Natural killer cell (primary cell): ENCODE data around the gene MTMR10. TPM values are rescaled to one million over a fixed set of nuclear protein-coding genes. Genes with fewer than 3 reads are reported as not detected.

Source experiments
- ATAC-seq, 3 donors: fragments of 150-1000 bp in 2 of 3; fragments of 200-7000 bp in 1 of 3; cut with Tn5 transposase; 1 replicate in 1 of 3; 2 replicates in 2 of 3; pipeline ENCODE4 v1.10.0; 2021; ENCODE audit warnings: mild to moderate bottlenecking in 2 of 3, moderate library complexity in 2 of 3
- DNase-seq, 2 donors: peaks; one replicate each; pipeline versions ENCODE4 v3.0.0 to v3.0.0-alpha.2; 2013 to 2021; ENCODE audit warnings: mixed read lengths in 1 of 2
- H3K27ac ChIP-seq: one replicate; pipeline ENCODE4 v1.5.1; 2013; ENCODE audit warnings: mild to moderate bottlenecking, low read length
- H3K27me3 ChIP-seq: one replicate; pipeline ENCODE4 v1.6.1; 2013; ENCODE audit warnings: low read length; ENCODE audit not compliant: control insufficient read depth, insufficient read depth
- H3K36me3 ChIP-seq: one replicate; pipeline ENCODE4 v1.6.1; 2013; ENCODE audit warnings: low read length; ENCODE audit not compliant: control insufficient read depth, insufficient read depth
- H3K4me1 ChIP-seq: one replicate; pipeline ENCODE4 v1.6.1; 2013; ENCODE audit warnings: low read length; ENCODE audit not compliant: control insufficient read depth, insufficient read depth
- H3K4me3 ChIP-seq: one replicate; pipeline ENCODE4 v1.5.1; 2013; ENCODE audit warnings: low read length
- H3K9me3 ChIP-seq: one replicate; pipeline ENCODE4 v1.6.1; 2013; ENCODE audit warnings: low read length; ENCODE audit not compliant: control insufficient read depth, insufficient read depth
- H3K27ac Mint-ChIP-seq, 2 donors: one replicate each; pipeline ENCODE4 v1.8.0; 2022; ENCODE audit warnings: mild to moderate bottlenecking in 2 of 2, mixed read lengths in 2 of 2, moderate library complexity in 1 of 2
- H3K27me3 Mint-ChIP-seq, 2 donors: one replicate each; pipeline ENCODE4 v1.8.0; 2022; ENCODE audit warnings: low read depth in 2 of 2, mixed read lengths in 2 of 2
- H3K36me3 Mint-ChIP-seq: one replicate; pipeline ENCODE4 v1.8.0; 2022; ENCODE audit warnings: mixed read lengths
- H3K4me1 Mint-ChIP-seq, 2 donors: one replicate each; pipeline ENCODE4 v1.8.0; 2022; ENCODE audit warnings: mixed read lengths in 2 of 2
- H3K4me3 Mint-ChIP-seq: one replicate; pipeline ENCODE4 v1.8.0; 2022; ENCODE audit warnings: mild to moderate bottlenecking, moderate library complexity, mixed read lengths
- H3K9me3 Mint-ChIP-seq, 2 donors: one replicate each; pipeline ENCODE4 v1.8.0; 2022; ENCODE audit warnings: mixed read lengths in 2 of 2
- CTCF ChIP-seq: fragments of 200-600 bp; IDR thresholded peaks from one replicate; pipeline ENCODE4 v1.8.0; 2022; ENCODE audit warnings: antibody characterized with exemption
- WGBS: methylation state at CpG from one replicate; pipeline ENCODE4 v1.1.7; 2013; ENCODE audit warnings: missing lambda C conversion rate; ENCODE audit not compliant: insufficient coverage; 5-methylcytosine and 5-hydroxymethylcytosine counted together
- intact Hi-C: fragments of 100-400 bp; cut with micrococcal nuclease; formaldehyde crosslinking; loops from one replicate; pipeline ENCODE4 v1.14.2; 2022
- total RNA-seq, 4 donors: library from RNA; stranded (reverse); fragments of 120-200 nt in 1 of 4; gene quantifications; one replicate each; pipeline versions ENCODE4 v1.2.3 to v1.2.4, GENCODE V29; 2013 to 2022

The MTMR10 gene
- total RNA-seq, 3 donors from 2014 or later (not counting 1 experiment from before 2014, with no cell fraction given), result 46.3 to 64.5 (median 54.2) TPM

GRCh38 chr15:30979457-30979856 is 12.0 kb downstream of the MTMR10 start:
- Histone ChIP-seq H3K27ac (no peak overlapping the region), H3K36me3 (peaks cover 31% of the 10 kb centered on the region), H3K27me3 (no peaks in the 10 kb centered on the region), H3K4me1 (peaks cover 11% of the 10 kb centered on the region), H3K9me3 (no peaks in the 10 kb centered on the region), H3K4me3 (no peak overlapping the region)
- Mint-ChIP-seq H3K9me3 (no peaks in the 10 kb centered on the region), H3K27ac (peak overlapping the region; percentile 29 to 49), H3K36me3 (no peaks in the 10 kb centered on the region), H3K4me3 (peak overlapping the region; percentile 19), H3K4me1 (peaks cover 59 to 67% of the 10 kb centered on the region in 2 donors), H3K27me3 (no peaks in the 10 kb centered on the region)
- TF ChIP-seq CTCF, result no peak
- ATAC-seq (peak in 1 of 3 donors; percentile 52), DNase-seq (no peak)
- intact Hi-C loops, result no loop called here
- WGBS, result 72% methylated on average over 5 of the region's 5 CpGs

GRCh38 chr15:30978328-30978727 is 13.1 kb downstream of the MTMR10 start:
- Mint-ChIP-seq H3K27me3 (no peaks in the 10 kb centered on the region), H3K4me3 (no peak overlapping the region), H3K36me3 (no peaks in the 10 kb centered on the region), H3K9me3 (no peaks in the 10 kb centered on the region), H3K27ac (peak overlapping the region in 1 of 2 donors; percentile 79), H3K4me1 (peaks cover 52 to 56% of the 10 kb centered on the region in 2 donors)
- Histone ChIP-seq H3K27ac (no peak overlapping the region), H3K27me3 (no peaks in the 10 kb centered on the region), H3K4me1 (peaks cover 11% of the 10 kb centered on the region), H3K9me3 (no peaks in the 10 kb centered on the region), H3K36me3 (peaks cover 38% of the 10 kb centered on the region), H3K4me3 (no peak overlapping the region)
- TF ChIP-seq CTCF, result no peak
- intact Hi-C loops, result no loop called here
- no peak for ATAC-seq
- no peak for DNase-seq

- H3K9me3 ChIP-seq, result no peaks in the 10 kb centered on the region
- Mint-ChIP-seq H3K4me1 (peaks cover 30 to 39% of the 10 kb centered on the region in 2 donors), H3K27ac (no peak overlapping the region), H3K4me3 (no peak overlapping the region), H3K9me3 (no peaks in the 10 kb centered on the region), H3K27me3 (no peaks in the 10 kb centered on the region), H3K36me3 (no peaks in the 10 kb centered on the region)
- no peak for TF ChIP-seq CTCF
- intact Hi-C loops, result no loop called here
- no peak for DNase-seq
- no peak overlapping the region for H3K27ac ChIP-seq
- no peak overlapping the region for H3K4me3 ChIP-seq
- 88% methylated on average over 2 of the region's 5 CpGs for whole genome bisulfite sequencing
- peaks cover 43% of the 10 kb centered on the region for H3K36me3 ChIP-seq
- peaks cover 1% of the 10 kb centered on the region for H3K4me1 ChIP-seq
- ATAC-seq, result no peak
- H3K27me3 ChIP-seq, result no peaks in the 10 kb centered on the region
Observed at GRCh38 chr15:30974112-30974511, 17.3 kb downstream of the MTMR10 start.

- Mint-ChIP-seq H3K4me1 (peaks cover 29 to 37% of the 10 kb centered on the region in 2 donors), H3K4me3 (no peak overlapping the region), H3K27me3 (no peaks in the 10 kb centered on the region), H3K9me3 (no peaks in the 10 kb centered on the region), H3K36me3 (no peaks in the 10 kb centered on the region), H3K27ac (peak overlapping the region in 1 of 2 donors; percentile 34)
- no peaks in the 10 kb centered on the region for H3K27me3 ChIP-seq
- peaks cover 49% of the 10 kb centered on the region for H3K36me3 ChIP-seq
- H3K4me3 ChIP-seq, result no peak overlapping the region
- no peaks in the 10 kb centered on the region for H3K4me1 ChIP-seq
- TF ChIP-seq CTCF, result no peak
- ATAC-seq (no peak), DNase-seq (no peak)
- 95% methylated on average over 4 of the region's 4 CpGs for WGBS
- intact Hi-C loops, result no loop called here
- H3K27ac ChIP-seq, result no peak overlapping the region
- no peaks in the 10 kb centered on the region for H3K9me3 ChIP-seq
Observed at GRCh38 chr15:30973379-30973778, 18.0 kb downstream of the MTMR10 start.
